Stimulated activated naive B cell treated with anti-CD40 and anti-IgM and Interleukin-4, amounts not matched to agents 10 μg/mL and 1 μg/mL and 100 μg/mL, for 72 hours (primary cell): ENCODE measurements around the gene ZNF768.
A peak's percentile ranks its signal among the peaks of the same experiment; 100 is the strongest.
"Not testable (repeated sequence)": the region's sequence is repeated elsewhere in the genome, so short reads cannot be mapped to it uniquely, and the experiment has no call there.

ENCODE experiments used
- ATAC-seq, 2 donors: fragments of 150-1000 bp; cut with Tn5 transposase; replicated peaks; 2 replicates each; pipeline ENCODE4 v1.10.0; 2021; ENCODE audit warnings: moderate library complexity in 1 of 2
- DNase-seq: peaks from one replicate; pipeline ENCODE4 v3.0.0; 2021
- H3K27ac Mint-ChIP-seq: one replicate; pipeline ENCODE4 v1.8.0; 2022; ENCODE audit warnings: mild to moderate bottlenecking, mixed read lengths
- H3K27me3 Mint-ChIP-seq, 2 donors: one replicate each; pipeline ENCODE4 v1.8.0; 2022; ENCODE audit warnings: mixed read lengths in 2 of 2
- H3K36me3 Mint-ChIP-seq, 2 donors: one replicate each; pipeline ENCODE4 v1.8.0; 2022; ENCODE audit warnings: mixed read lengths in 2 of 2, mild to moderate bottlenecking in 1 of 2
- H3K4me1 Mint-ChIP-seq, 2 donors: one replicate each; pipeline ENCODE4 v1.8.0; 2022; ENCODE audit warnings: mixed read lengths in 2 of 2, mild to moderate bottlenecking in 1 of 2
- H3K4me3 Mint-ChIP-seq, 2 donors: one replicate each; pipeline ENCODE4 v1.8.0; 2022; ENCODE audit warnings: mild to moderate bottlenecking in 2 of 2, mixed read lengths in 2 of 2, moderate library complexity in 1 of 2
- H3K9me3 Mint-ChIP-seq, 2 donors: one replicate each; pipeline ENCODE4 v1.8.0; 2022; ENCODE audit warnings: mixed read lengths in 2 of 2, mild to moderate bottlenecking in 1 of 2

ZNF768 gene

GRCh38 chr16:30532285-30533145 lies 6.1 kb upstream of the ZNF768 start:
- H3K27me3 Mint-ChIP-seq = no peaks in the 10 kb centered on the region
- H3K9me3 Mint-ChIP-seq = no peaks in the 10 kb centered on the region
- no peak for DNase-seq
- H3K27ac Mint-ChIP-seq = peak overlapping the region; percentile 84
- H3K4me3 Mint-ChIP-seq = peak overlapping the region in 1 of 2 donors; percentile 80
- ATAC-seq = no peak
- peaks cover 22 to 62% of the 10 kb centered on the region in 2 donors for H3K4me1 Mint-ChIP-seq
- peaks cover 27 to 30% of the 10 kb centered on the region in 2 donors for H3K36me3 Mint-ChIP-seq

- H3K27me3 Mint-ChIP-seq = no peaks in the 10 kb centered on the region
- no peak for DNase-seq
- H3K4me1 Mint-ChIP-seq = peaks cover 24 to 56% of the 10 kb centered on the region in 2 donors
- H3K9me3 Mint-ChIP-seq = no peaks in the 10 kb centered on the region
- H3K27ac Mint-ChIP-seq = peak overlapping the region; percentile 59
- peaks cover 13 to 16% of the 10 kb centered on the region in 2 donors for H3K36me3 Mint-ChIP-seq
- ATAC-seq = no peak
- no peak overlapping the region for H3K4me3 Mint-ChIP-seq
Observed at GRCh38 chr16:30530163-30531037, 4.0 kb upstream of the ZNF768 start.

- no peak for ATAC-seq
- Mint-ChIP-seq H3K27me3 (no peaks in the 10 kb centered on the region), H3K4me3 (peak overlapping the region in 1 of 2 donors; percentile 37), H3K36me3 (peaks cover 7 to 20% of the 10 kb centered on the region in 2 donors), H3K4me1 (peaks cover 29 to 66% of the 10 kb centered on the region in 2 donors), H3K27ac (peak overlapping the region; percentile 96), H3K9me3 (no peaks in the 10 kb centered on the region)
- DNase-seq = no peak
Observed at GRCh38 chr16:30528799-30529457, 2.6 kb upstream of the ZNF768 start.

- Mint-ChIP-seq H3K4me3 (peak overlapping the region; percentile 89 to 93), H3K27me3 (no peaks in the 10 kb centered on the region), H3K36me3 (peaks cover 7 to 17% of the 10 kb centered on the region in 2 donors), H3K27ac (peak overlapping the region; percentile 96), H3K9me3 (no peaks in the 10 kb centered on the region), H3K4me1 (peaks cover 26 to 63% of the 10 kb centered on the region in 2 donors)
- DNase-seq (peak; percentile 59), ATAC-seq (peak; percentile 54 to 56)
Observed at GRCh38 chr16:30527635-30528178, 1.3 kb upstream of the ZNF768 start.

GRCh38 chr16:30526823-30527634 lies 663 bp upstream of the ZNF768 start:
- no peaks in the 10 kb centered on the region for H3K9me3 Mint-ChIP-seq
- H3K36me3 Mint-ChIP-seq = peaks cover 12 to 20% of the 10 kb centered on the region in 2 donors
- DNase-seq = peak; percentile 98
- H3K4me1 Mint-ChIP-seq = peaks cover 29 to 63% of the 10 kb centered on the region in 2 donors
- no peaks in the 10 kb centered on the region for H3K27me3 Mint-ChIP-seq
- ATAC-seq = peak; percentile 83 to 85
- H3K27ac Mint-ChIP-seq = peak overlapping the region; percentile 96
- H3K4me3 Mint-ChIP-seq = peak overlapping the region; percentile 89 to 93

GRCh38 chr16:30525844-30526136 lies 576 bp downstream of the ZNF768 start:
- peaks cover 29 to 60% of the 10 kb centered on the region in 2 donors for H3K4me1 Mint-ChIP-seq
- H3K9me3 Mint-ChIP-seq = no peaks in the 10 kb centered on the region
- H3K36me3 Mint-ChIP-seq = peaks cover 13 to 15% of the 10 kb centered on the region in 2 donors
- no peaks in the 10 kb centered on the region for H3K27me3 Mint-ChIP-seq
- no peak for ATAC-seq
- no peak for DNase-seq
- H3K4me3 Mint-ChIP-seq = peak overlapping the region; percentile 90 to 93
- peak overlapping the region; percentile 90 for H3K27ac Mint-ChIP-seq

- Mint-ChIP-seq H3K36me3 (peaks cover 19 to 20% of the 10 kb centered on the region in 2 donors), H3K27ac (peak overlapping the region; percentile 67), H3K4me3 (peak overlapping the region; percentile 42 to 68), H3K4me1 (peaks cover 29 to 54% of the 10 kb centered on the region in 2 donors), H3K9me3 (no peaks in the 10 kb centered on the region), H3K27me3 (no peaks in the 10 kb centered on the region)
- no peak for ATAC-seq
- no peak for DNase-seq
Observed at GRCh38 chr16:30524575-30525568, 1.5 kb downstream of the ZNF768 start.

- Mint-ChIP-seq H3K27ac (peak overlapping the region; percentile 42), H3K4me3 (peak overlapping the region; percentile 7 to 68), H3K9me3 (no peaks in the 10 kb centered on the region), H3K4me1 (peaks cover 28 to 46% of the 10 kb centered on the region in 2 donors), H3K27me3 (no peaks in the 10 kb centered on the region), H3K36me3 (peaks cover 28% of the 10 kb centered on the region in 2 donors)
- DNase-seq (no peak), ATAC-seq (no peak)
Observed at GRCh38 chr16:30523768-30524574, 2.4 kb downstream of the ZNF768 start.

- Mint-ChIP-seq H3K4me1 (peaks cover 21 to 36% of the 10 kb centered on the region in 2 donors), H3K36me3 (peaks cover 35 to 36% of the 10 kb centered on the region in 2 donors), H3K27ac (peak overlapping the region; percentile 42)
- not testable (repeated sequence) for H3K27me3 Mint-ChIP-seq, H3K4me3 Mint-ChIP-seq, H3K9me3 Mint-ChIP-seq, DNase-seq, ATAC-seq
Observed at GRCh38 chr16:30522702-30523463, 3.5 kb downstream of the ZNF768 start.

GRCh38 chr16:30521873-30522641 lies 4.3 kb downstream of the ZNF768 start:
- H3K27me3 Mint-ChIP-seq = no peaks in the 10 kb centered on the region
- peaks cover 16 to 29% of the 10 kb centered on the region in 2 donors for H3K4me1 Mint-ChIP-seq
- ATAC-seq (no peak), DNase-seq (no peak)
- peaks cover 43 to 44% of the 10 kb centered on the region in 2 donors for H3K36me3 Mint-ChIP-seq
- H3K27ac Mint-ChIP-seq = peak overlapping the region; percentile 37
- H3K9me3 Mint-ChIP-seq = no peaks in the 10 kb centered on the region
- peak overlapping the region in 1 of 2 donors; percentile 3 for H3K4me3 Mint-ChIP-seq

GRCh38 chr16:30521476-30521872 lies 4.9 kb downstream of the ZNF768 start:
- no peaks in the 10 kb centered on the region for H3K9me3 Mint-ChIP-seq
- no peak overlapping the region for H3K4me3 Mint-ChIP-seq
- no peak for ATAC-seq
- H3K27me3 Mint-ChIP-seq = no peaks in the 10 kb centered on the region
- peaks cover 18 to 29% of the 10 kb centered on the region in 2 donors for H3K4me1 Mint-ChIP-seq
- DNase-seq = no peak
- peaks cover 49 to 50% of the 10 kb centered on the region in 2 donors for H3K36me3 Mint-ChIP-seq
- peak overlapping the region; percentile 37 for H3K27ac Mint-ChIP-seq
